Hindlimb muscle (tissue), 1 donor: Measurements from ENCODE around the gene UBR2. TPM values are rescaled to one million over a fixed set of nuclear protein-coding genes. Genes with fewer than 3 reads are reported as not detected.
"Not testable (repeated sequence)": the region's sequence is repeated elsewhere in the genome, so short reads cannot be mapped to it uniquely, and the experiment has no call there.

Experiments
- DNase-seq: peaks from one replicate; pipeline ENCODE4 v3.0.0-alpha.2; 2013
- polyA plus RNA-seq: library from polyadenylated mRNA; unstranded; fragments of 120-200 nt; gene quantifications from one replicate; pipeline ENCODE4 v1.2.1, GENCODE V29; 2013; ENCODE audit not compliant: insufficient read length

UBR2 gene
- polyA plus RNA-seq, 1 donor, result 17.2 TPM

- DNase-seq, result no peak
Measured at GRCh38 chr6:42618686-42619085, 54.9 kb downstream of the UBR2 start.

- no peak for DNase-seq
Measured at GRCh38 chr6:42619963-42620362, 56.1 kb downstream of the UBR2 start.

DNA sequence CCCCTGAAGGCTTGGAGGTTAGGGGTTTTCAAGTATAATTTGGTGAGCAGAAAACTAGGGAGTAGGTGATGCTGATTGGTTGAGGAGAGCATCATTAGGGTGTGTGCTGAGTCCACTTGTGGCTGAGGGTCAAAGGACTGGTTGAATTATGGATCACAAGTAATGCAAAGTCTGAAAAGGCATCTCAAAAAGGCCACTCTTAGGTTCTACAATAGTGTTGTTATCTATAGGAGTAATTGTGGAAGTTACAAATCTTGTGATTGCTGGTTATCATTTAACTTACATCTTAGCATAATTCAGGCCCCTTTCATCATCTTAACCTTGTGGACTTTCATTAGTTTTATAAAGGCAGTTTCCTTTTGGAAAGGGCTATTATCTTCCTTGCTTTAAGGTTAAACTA, 60.8 kb downstream of the UBR2 start:
- no peak for DNase-seq

GRCh38 chr6:42627044-42627443, 63.2 kb downstream of the UBR2 start:
- no peak for DNase-seq

GRCh38 chr6:42627674-42628073, 63.8 kb downstream of the UBR2 start:
- DNase-seq, result no peak

GRCh38 chr6:42628604-42629003, 64.8 kb downstream of the UBR2 start:
- no peak for DNase-seq

- no peak for DNase-seq
Measured at GRCh38 chr6:42629845-42630244, 66.0 kb downstream of the UBR2 start.

DNA sequence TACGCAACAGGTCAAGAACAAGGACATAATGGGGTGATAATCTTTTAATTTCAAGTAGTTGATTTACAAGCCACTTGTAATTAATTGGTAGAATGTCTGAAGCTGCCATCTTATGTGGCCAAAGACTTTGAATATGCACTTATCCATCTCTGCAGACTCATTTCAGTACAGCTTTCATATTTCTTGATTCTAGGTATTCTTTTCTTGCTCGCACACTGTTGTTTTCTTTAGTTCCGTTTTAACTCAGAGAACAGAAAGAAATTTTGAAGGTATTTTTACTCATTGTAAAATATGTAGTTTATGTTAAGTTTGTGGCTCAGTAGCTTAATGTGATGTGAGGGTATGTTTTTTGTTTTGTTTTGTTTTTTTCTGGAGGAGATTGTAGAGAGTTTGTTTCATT, 73.9 kb downstream of the UBR2 start:
- DNase-seq, result no peak

GRCh38 chr6:42642794-42643193, 79.0 kb downstream of the UBR2 start:
- no peak for DNase-seq

DNA sequence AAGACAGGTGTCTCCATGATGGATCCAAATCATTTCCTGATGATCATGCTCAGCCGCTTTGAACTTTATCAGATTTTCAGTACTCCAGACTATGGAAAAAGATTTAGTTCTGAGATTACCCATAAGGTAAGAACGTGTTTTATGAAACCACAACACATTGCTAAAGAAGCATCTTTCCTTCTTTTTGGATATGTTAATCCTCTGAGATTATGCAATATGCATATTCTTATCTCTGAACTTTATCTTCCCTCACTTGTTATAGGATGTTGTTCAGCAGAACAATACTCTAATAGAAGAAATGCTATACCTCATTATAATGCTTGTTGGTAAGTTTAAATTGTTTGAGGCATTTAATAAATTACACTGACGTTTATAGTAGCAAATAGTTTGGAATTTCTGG, 80.4 kb downstream of the UBR2 start:
- DNase-seq, result no peak

- no peak for DNase-seq
Measured at GRCh38 chr6:42652024-42652746, 88.4 kb downstream of the UBR2 start.

DNA sequence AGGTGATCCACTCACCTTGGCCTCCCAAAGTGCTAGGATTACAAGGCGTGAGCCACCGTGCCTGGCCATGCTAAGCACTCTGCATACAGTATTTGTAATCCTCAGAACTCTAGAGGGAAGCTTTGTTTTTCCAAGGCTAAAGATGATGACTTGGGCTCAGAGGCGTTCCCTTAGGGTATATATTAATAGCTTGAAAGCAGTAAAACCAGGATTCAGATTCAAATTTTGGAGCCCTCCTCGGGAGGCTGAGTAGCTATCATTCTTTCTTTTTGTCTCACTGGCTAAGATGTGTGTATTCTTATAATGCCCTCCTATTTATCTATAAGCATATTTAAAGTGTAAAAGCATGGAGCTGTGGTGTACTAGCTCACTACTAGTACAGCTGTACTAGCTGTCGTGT, 90.0 kb downstream of the UBR2 start:
- DNase-seq, result no peak

- DNase-seq, result no peak
Measured at GRCh38 chr6:42659806-42660205, 96.0 kb downstream of the UBR2 start.

DNA sequence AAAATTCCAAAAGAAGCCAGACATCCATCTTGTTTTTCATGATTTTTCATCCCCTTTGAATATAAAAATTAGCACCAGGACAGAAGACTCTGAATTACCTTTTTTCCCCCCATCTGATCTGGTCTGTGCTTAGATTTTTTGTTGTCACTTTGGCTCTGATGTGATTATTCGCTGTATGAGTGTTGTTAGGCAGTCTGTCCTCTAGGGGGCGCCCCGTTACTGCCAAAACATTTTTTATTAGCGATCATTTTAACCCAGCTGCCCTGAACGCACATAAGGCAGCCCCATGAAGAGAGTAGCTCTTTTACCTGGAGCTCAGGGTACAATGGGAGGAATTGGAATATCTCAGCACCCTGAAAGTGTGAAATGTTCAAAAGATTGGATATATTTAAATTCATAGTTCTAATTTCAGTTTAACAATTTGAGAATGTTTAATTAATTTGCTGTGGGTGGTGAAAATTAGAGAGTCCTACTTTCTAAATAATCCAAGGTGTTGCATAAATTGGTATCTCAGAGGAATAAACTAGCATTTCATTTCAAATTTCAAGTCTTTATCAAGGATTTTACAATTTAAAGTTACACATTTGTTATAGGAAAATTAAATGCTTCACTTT, 97.8 kb downstream of the UBR2 start:
- DNase-seq, result peak; percentile 77

DNA sequence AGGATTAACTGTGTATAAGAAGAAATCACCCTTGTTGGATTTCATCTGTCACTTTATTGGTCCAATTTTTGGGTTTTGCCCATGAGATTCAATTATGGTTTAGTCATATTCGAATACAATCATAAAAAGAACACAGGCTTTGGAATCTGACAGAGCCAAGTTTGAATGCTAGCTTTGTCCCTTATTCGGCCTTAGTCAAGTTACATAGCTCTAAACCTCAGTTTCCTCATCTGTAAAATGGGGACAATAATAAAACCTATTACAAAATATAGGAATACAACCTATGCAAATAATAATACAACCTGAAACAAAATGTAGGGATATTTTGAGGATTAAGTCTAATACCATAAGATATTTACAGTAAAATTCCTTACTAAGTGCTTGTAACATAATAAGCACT, 100.9 kb downstream of the UBR2 start:
- no peak for DNase-seq

DNA sequence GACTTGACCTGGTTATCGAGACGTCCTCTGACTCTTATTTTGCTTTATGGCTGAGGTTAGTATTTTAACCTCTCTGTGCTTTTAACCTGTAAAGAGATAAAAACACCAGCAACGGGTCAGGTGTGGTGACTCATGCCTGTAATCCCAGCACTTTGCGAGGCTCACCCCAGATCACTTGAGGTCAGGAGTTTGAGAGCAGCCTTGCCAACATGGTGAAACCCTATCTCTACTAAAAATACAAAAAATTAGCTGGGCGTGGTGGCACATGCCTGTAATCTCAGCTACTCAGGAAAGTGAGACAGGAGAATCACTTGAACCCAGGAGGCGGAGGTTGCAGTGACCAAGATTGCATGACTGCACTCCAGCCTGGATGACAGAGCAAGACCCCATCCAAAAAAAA, 110.5 kb downstream of the UBR2 start:
- not testable (repeated sequence) for DNase-seq

GRCh38 chr6:42674780-42675179, 111.0 kb downstream of the UBR2 start:
- no peak for DNase-seq

GRCh38 chr6:42679358-42679757, 115.5 kb downstream of the UBR2 start:
- no peak for DNase-seq

GRCh38 chr6:42688281-42688680, 124.5 kb downstream of the UBR2 start:
- no peak for DNase-seq

GRCh38 chr6:42689371-42689770, 125.5 kb downstream of the UBR2 start:
- DNase-seq, result no peak

DNA sequence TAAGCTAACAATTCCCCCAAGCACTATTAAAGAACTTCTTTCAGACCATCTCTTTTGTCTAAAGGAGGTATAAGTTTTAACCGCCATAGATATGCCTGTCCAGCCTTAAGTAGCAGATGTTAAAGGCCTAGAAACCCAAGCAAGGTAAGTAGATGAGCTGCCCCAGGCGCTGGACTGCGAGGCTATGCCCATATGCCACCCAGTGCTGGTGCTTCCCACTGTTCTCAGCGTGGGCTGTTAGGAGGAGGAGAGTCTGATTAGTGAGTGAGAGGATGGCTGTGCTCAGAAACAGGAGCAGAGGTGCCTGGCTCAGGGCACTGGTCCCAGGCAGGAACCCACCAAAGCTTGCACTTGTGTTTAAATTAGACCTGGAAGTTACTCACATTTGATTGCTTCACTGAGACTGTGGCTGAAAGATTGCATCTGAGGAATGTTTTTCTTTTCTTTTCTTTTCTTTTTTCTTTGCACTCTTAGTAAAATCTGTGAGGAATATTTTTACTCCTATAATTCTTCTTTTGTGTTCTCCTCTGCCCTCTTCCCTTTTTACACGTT, 126.4 kb downstream of the UBR2 start:
- no peak for DNase-seq

DNA sequence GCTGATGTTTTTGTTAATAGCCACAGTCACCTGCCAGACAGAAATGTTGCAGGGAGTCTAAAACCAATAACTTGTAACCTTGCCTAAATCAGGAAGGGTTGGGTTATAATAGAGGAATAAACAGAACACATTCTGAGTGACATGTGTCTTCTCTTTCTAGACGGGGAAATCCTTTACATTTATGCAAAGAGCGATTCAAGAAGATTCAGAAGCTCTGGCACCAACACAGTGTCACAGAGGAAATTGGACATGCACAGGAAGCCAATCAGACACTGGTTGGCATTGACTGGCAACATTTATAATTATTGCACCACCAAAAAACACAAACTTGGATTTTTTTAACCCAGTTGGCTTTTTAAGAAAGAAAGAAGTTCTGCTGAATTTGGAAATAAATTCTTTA, 127.0 kb downstream of the UBR2 start:
- no peak for DNase-seq

DNA sequence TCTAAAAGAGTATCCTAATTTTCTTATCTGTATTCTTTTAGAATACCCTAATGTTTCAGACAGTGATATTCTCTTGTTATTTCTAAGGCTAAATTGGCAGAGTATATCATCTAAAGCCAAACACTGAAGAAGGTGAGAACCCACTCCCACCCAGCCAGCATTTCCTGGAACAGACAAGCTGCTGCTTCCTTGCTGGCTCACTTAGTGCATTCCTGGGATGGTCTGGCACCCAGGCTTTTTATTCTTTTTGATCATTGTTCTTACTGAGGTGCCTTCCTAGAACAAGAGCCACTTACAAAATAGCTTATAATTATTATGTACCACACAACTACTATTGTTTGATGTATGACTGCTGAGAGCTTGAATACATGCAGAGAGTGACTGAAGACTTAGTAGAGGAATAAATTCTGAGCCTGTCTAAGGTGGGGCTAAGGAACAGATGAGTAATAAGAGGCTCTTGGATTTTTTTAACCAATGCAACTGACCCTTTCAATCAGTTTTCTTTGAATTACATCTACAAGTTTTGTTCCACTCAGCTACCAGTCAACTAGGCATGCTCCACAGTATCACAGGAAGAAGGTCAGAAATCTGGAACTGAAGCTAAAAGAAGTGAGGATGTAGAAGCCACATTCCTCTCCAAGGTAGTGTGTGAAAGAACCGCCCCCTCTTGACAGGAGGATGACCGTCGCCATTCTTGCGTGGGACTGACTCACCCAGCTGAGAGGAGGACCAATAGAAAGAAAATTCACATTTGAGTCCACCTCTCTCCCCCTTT, 128.5 kb downstream of the UBR2 start:
- DNase-seq, result no peak
